ENCODE measurements around the gene RNU1-2. TPM values are rescaled to one million over a fixed set of nuclear protein-coding genes. Genes with fewer than 3 reads are reported as not detected.
A peak's percentile ranks its signal among the peaks of the same experiment; 100 is the strongest.
"Not testable (repeated sequence)": the region's sequence is repeated elsewhere in the genome, so short reads cannot be mapped to it uniquely, and the experiment has no call there.

The RNU1-2 gene
- total RNA-seq, 1 experiment from 2014 or later = not detected

DNA sequence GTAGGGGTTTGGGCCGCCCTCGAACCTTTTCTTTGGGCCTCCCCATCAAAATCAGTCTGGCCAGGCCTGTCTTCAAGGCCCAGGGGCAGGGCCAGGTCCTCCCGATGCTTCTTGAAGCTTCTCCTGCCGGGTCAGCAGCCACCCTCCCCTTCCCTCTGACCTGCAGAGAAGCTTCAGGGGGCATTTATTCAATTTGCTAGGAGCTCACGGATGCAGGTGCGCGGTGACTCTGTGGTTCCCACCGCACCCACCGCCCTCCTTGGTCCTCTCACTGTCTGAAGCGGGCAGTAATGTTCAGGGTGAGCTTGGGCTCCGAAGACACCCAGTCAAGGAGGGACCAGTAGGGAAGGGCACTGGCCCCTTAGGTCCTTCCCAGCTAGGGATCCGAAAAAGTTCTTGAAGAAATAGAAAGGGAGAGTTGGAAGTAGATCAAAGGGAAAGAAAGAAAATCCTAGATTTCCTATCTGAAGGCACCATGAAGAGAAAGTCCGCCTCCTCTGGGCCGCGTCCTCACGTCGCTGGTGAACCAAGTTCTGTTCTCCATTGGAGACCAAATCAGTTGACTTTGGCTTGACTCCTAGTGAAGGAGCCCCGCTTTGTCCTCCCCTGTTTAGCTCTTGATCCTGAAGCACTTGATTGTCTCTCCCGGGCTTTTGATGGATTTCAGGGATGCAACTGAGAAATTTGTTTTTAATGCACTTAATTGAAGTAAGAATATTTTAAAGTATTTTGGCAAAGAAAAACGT is 8.7 kb upstream of the RNU1-2 start:
- in situ Hi-C loops (cut with HindIII; ENCODE audit: low sequenced_read_pairs) = no loop called here
- no peak for DNase-seq (ENCODE audit: low spot score)

DNA sequence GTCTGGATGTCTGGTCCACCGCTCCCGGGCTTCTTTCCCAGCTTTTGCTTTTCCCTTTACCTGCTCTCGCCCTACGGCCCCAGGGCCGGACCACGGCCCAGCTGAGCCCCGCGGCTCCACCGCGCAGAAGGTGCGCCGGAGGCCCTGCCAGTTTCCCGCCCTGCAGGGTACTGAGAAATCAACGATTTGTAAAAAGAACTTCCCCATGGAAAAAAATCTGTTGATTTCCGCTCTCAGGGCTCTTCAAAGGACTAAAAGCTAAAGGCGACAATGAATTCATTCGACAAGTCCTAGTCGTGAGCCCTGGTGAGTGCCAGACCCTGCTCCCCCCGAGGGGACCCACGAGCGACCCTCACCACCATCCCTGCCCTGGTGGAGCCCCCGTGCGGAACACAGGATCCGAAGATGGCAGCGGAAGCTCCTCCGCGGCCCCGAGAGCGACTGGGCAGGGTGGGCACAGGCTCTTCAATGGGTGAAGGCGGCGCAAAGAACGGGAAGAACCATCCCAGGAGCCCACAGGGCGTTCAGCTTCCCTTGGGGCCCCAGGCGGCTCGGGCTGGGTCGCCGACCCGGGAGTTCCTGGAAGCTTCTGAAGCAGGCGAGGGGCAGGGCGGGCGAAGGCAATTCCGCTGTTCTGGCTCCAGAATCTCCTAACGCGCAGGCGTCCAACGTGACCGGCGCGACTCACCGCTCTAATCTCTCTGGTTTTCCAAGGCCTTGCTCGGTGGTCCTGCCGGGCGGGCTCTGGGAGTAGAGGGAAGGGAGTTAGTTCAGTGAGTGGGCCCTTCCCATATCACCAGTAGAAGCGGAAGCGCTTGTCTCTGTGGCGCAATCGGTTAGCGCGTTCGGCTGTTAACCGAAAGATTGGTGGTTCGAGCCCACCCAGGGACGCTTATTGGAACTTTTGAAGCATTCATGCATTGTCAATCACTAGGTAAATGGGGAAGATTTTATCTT is 6.6 kb upstream of the RNU1-2 start:
- peak; percentile 83 for DNase-seq (ENCODE audit: low spot score)
- in situ Hi-C loops (cut with HindIII; ENCODE audit: low sequenced_read_pairs) = no loop called here

- in situ Hi-C loops (cut with HindIII; ENCODE audit: low sequenced_read_pairs); DNase-seq (ENCODE audit: low spot score): not testable (repeated sequence)
Observed at GRCh38 chr1:16890539-16891021, 5.2 kb upstream of the RNU1-2 start.

- DNase-seq (ENCODE audit: low spot score); in situ Hi-C loops (cut with HindIII; ENCODE audit: low sequenced_read_pairs): not testable (repeated sequence)
Observed at GRCh38 chr1:16891057-16891456, 4.7 kb upstream of the RNU1-2 start.

DNA sequence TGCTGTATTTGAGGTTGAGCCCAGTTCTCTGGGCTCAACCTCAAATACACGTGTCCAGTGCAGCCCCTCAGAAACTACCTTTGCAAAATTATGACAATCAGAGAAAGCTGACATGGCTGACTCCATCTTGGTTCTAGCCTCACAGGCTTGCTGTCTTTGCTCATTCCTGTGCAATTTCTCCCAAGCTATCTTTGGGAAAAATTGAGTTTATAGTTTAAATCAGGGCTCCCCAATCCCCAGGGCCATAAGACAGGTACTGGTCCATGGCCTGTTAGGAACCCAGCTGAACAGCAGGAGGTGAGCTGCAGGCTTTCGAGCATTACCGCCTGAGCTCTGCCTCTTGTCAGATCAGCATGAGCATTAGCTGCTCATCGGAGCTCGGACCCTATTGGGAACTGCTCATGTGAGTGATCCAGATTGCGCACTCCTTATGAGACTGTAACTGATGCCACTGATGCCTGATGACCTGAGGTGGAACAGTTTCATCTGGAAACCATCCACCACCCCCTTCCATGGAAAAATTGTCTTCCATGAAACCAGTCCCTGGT is 2.7 kb upstream of the RNU1-2 start:
- in situ Hi-C loops (cut with HindIII; ENCODE audit: low sequenced_read_pairs); DNase-seq (ENCODE audit: low spot score): not testable (repeated sequence)

GRCh38 chr1:16893796-16894195 is 2.0 kb upstream of the RNU1-2 start:
- DNase-seq (ENCODE audit: low spot score); in situ Hi-C loops (cut with HindIII; ENCODE audit: low sequenced_read_pairs): not testable (repeated sequence)

DNA sequence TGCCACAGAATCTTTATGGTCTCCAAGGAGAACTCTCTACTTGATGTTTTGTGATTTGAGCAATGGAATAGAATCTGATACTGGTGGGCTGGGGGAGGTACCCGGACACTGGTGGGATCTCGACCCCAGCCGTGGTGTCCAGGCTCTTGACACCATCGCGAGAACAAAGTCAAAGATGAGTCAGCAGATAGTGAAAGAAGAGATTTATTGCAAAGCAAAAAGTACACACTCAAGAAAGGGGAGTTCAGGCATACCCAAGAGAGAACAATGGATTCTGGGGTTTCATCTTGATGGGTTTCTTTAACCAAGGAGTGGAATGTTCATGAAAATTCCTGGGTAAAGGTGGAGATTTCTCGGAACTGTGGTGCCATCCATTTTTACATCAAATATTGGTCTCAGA is 1.4 kb upstream of the RNU1-2 start:
- DNase-seq (ENCODE audit: low spot score); in situ Hi-C loops (cut with HindIII; ENCODE audit: low sequenced_read_pairs): not testable (repeated sequence)

- in situ Hi-C loops (cut with HindIII; ENCODE audit: low sequenced_read_pairs) = not testable (repeated sequence)
Observed at GRCh38 chr1:16895233-16895597, 565 bp upstream of the RNU1-2 start.

GRCh38 chr1:16896316-16897055 is 706 bp downstream of the RNU1-2 start:
- in situ Hi-C loops (cut with HindIII; ENCODE audit: low sequenced_read_pairs) = not testable (repeated sequence)
- peak; percentile 71 for DNase-seq (ENCODE audit: low spot score)

More at GRCh38 chr1:16895233-16895597, 565 bp upstream of the RNU1-2 start:
- not testable (repeated sequence) for DNase-seq (ENCODE audit: low spot score)

DNA sequence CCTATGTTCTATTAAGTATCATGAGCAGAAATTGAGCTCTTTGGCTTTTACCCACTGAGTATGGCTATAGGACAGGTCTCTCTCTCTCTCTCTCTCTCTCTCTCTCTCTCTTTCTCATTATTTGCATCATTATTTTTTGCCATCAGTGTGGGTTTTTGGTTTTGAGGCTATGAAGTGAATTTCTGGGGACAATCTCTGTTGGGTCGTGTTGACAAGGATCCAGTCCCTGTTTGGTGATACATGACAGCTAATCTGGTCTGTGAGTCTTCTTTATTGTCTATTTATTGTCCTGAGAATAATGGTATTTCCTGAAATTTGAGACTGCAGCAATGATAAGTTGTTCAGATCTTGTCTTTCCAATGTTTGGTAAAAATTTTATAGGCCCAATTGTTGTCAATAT is 1.9 kb downstream of the RNU1-2 start:
- in situ Hi-C loops (cut with HindIII; ENCODE audit: low sequenced_read_pairs); DNase-seq (ENCODE audit: low spot score): not testable (repeated sequence)

DNA sequence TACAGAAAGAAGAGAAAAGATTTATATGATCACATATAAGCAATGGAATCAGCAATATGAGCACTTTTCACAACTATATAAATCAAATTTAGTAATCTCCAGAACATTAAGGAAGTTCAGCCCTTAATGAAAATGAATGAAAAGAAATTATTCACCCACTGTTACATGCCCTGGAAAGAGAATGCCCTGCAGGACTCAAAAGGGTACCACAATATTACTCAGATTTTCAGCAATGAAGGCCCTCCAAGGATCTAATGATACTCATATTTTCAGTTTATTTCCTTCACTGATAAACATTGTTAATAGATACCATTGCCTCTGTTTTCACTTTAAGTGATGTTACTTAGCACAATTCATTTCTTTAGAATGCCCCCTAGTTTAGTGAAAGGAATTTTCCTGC is 2.5 kb downstream of the RNU1-2 start:
- in situ Hi-C loops (cut with HindIII; ENCODE audit: low sequenced_read_pairs); DNase-seq (ENCODE audit: low spot score): not testable (repeated sequence)

DNA sequence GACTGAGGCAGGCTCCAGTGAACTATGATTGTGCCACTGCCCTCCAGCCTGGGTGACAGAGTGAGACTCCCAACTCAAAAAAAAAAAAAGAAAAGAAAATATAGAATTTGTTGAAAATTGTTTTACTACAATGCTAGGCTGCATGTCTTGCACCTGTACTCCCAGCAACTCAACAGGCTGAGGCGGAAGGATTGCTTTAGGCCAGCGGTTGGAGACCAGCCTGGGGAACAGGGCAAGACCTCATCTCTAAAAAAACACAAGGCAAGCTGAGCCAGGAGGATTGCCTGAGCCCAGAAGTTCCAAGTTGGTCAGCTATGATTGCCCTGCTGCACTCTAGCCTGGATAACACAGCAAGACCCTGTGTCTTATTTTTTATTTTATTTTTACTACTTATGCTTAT is 3.2 kb downstream of the RNU1-2 start:
- DNase-seq (ENCODE audit: low spot score); in situ Hi-C loops (cut with HindIII; ENCODE audit: low sequenced_read_pairs): not testable (repeated sequence)

GRCh38 chr1:16900751-16901150 is 5.0 kb downstream of the RNU1-2 start:
- in situ Hi-C loops (cut with HindIII; ENCODE audit: low sequenced_read_pairs) = no loop called here
- no peak for DNase-seq (ENCODE audit: low spot score)

GRCh38 chr1:16901371-16901770 is 5.6 kb downstream of the RNU1-2 start:
- DNase-seq (ENCODE audit: low spot score); in situ Hi-C loops (cut with HindIII; ENCODE audit: low sequenced_read_pairs): not testable (repeated sequence)

DNA sequence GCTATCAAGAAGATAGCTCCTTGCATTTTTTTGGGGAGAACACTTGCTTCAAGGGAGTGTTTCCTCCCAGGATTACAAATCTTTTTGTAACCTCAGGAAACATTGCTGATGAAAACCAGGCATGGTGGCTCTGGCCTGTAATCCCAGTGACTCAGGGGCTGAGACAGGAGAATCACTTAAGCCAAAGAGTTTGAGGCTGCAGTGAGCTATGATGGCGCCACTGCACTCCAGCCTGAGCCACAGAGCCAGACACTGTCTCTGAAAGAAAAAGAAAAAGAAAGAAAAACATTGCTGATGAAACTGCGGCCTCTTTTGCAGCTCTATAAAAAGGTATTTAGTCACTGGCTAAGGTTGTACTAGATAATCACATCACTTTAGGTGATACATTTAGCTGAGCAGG is 7.3 kb downstream of the RNU1-2 start:
- in situ Hi-C loops (cut with HindIII; ENCODE audit: low sequenced_read_pairs) = no loop called here
- DNase-seq (ENCODE audit: low spot score) = no peak

DNA sequence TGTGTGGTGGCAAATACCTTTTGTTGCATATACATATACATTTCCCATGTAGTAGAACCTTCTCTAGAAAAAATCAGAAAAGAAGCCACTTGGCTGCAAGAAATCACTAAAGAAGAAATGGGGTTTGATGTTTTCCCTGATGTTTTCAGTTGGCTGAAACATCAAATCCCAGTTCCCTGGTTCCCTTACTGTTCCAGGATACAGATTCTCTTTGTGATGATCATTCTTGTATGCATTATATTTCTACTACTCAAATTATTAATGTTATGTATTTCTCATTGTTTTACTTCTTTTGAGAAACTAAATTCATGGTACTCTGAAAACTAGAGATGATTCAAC is 7.6 kb downstream of the RNU1-2 start:
- no peak for DNase-seq (ENCODE audit: low spot score)
- in situ Hi-C loops (cut with HindIII; ENCODE audit: low sequenced_read_pairs) = no loop called here

GRCh38 chr1:16904560-16905109 is 8.9 kb downstream of the RNU1-2 start:
- in situ Hi-C loops (cut with HindIII; ENCODE audit: low sequenced_read_pairs) = no loop called here
- DNase-seq (ENCODE audit: low spot score) = peak; percentile 100

DNA sequence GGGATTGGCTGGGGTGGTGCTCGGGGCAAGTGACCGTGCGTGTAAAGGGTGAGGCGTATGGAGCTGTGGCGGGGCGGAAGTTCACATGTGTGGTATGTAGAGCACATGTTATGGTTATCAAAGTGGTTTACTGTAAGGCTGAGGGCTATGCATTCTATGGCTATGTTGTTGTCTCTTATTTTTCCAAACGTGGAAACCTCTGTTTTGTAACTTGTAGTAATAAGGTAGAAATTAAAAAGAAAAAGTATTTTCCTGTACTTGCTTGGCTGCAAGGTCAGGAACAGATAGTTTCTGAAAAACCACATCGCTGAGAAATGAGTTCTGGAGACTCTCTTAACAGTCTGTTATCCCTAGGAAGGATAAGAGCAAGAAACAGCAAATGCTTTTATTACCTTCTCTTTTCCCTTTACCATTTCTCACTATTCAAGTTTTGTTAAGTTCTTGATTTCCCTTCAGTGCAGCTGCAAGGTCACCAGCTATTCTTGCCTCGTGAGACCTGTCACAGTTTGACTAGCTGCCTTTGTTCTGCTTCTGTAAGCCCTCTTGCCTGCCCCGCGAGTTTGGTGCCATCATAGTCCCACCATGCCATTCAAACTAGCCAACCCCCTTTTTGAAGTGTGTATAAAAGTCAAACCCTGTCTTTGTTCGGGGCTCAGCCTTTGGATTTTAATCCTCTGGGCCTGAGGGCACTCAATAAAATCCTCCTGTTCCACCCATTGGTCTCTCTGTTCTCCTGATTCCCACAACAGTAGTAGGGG is 9.5 kb downstream of the RNU1-2 start:
- no peak for DNase-seq (ENCODE audit: low spot score)
- in situ Hi-C loops (cut with HindIII; ENCODE audit: low sequenced_read_pairs) = no loop called here
